Fibroblast of skin of back (primary cell): Measurements from ENCODE around the gene ETV4. TPM values are rescaled to one million over a fixed set of nuclear protein-coding genes. Genes with fewer than 3 reads are reported as not detected.

ENCODE experiments used
- DNase-seq: peaks from one replicate; pipeline ENCODE4 v3.0.0-alpha.2; 2013
- polyA plus RNA-seq, 2 experiments: library from polyadenylated mRNA; unstranded; fragments of 120-200 nt; gene quantifications; one replicate each; pipeline ENCODE4 v1.2.1, GENCODE V29; 2013; ENCODE audit not compliant: insufficient read length in 2 of 2

The ETV4 gene
- 14.5 TPM for polyA plus RNA-seq (2013, experiment 1 of 2; ENCODE audit: insufficient read length)
- 3.0 TPM for polyA plus RNA-seq (2013, experiment 2 of 2; ENCODE audit: insufficient read length)

- peak; percentile 92 for DNase-seq
These were observed at the start of gene ETV4 for GRCh38 chr17:43546319-43547188. ETV4 (minus strand) TSS chr17:43546340; CDS start chr17:43545617, 723 bp downstream.

DNA sequence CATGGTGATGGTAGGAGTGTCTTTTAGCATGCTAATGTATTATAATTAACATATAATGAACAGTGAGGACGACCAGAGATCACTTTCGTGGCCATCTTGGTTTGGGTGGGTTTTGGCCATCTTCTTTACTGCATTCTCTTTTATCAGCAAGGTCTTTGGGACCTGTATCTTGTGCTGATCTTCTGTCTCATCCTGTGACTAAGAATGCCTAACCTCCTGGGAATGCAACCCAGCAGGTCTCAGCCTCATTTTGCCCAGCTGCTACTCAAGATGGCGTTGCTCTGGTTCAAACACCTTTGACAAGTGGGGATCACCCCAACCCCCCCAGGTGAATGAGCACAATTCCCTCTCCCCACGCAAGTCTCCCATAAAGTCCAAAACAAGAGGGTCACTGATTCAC, 49.3 kb upstream of the ETV4 start:
- no peak for DNase-seq

GRCh38 chr17:43591779-43592562, 45.8 kb upstream of the ETV4 start:
- peak; percentile 95 for DNase-seq

GRCh38 chr17:43591001-43591400, 44.9 kb upstream of the ETV4 start:
- peak; percentile 60 for DNase-seq

DNA sequence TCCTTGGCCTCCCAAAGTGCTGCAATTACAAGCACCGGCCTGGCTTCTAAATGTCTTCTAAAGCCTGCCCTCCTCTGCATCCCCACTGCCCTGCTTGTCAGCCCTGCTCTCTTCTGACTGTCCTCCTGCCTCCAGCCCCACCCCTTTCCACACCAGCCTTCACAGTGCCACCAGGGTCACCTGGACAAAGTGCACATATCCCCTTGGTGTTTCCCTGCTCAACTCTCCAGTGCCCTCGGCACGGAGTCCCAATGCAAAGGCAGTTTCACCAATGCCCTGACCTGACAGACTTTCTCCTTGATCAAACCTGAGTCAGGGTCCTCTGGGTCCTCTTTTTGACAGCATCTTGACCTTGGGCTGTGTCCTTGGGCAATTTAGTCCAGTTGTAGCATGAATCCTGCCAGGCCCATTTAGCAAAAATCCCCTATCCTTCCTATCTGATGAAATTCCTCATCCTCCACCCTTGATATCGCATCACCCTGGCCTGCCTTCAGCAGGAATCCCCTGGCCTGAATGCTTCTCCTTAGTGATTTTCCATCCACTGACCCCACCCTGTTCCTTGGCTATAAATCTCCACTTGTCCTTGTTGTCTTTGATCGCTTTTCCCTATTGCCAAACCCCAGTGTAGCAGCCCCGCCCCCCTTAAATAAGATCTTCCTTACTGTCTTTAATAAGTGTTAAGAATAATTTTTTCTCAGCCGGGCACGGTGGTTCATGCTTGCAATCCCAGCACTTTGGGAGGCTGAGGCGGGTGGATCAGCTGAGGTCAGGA, 42.7 kb upstream of the ETV4 start:
- no peak for DNase-seq

GRCh38 chr17:43588121-43588520, 42.0 kb upstream of the ETV4 start:
- no peak for DNase-seq

DNA sequence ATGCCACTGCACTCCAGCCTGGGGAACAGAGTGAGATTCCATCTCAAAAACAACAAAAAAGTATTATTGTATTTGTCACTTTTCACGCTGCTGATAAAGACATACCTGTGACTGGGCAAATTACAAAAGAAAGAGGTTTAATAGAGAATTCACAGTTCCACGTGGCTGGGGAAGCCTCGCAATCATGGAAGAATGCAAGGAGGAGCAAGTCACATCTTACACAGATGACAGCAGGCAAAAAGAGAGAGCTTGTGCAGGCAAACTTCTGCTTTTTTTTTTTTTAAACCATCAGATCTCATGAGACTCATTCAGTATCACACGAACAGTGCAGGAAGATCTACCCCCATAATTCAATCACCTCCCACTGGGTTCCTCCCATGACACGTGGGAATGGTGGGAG, 41.5 kb upstream of the ETV4 start:
- DNase-seq: no peak

- no peak for DNase-seq
These were observed 38.5 kb upstream of the ETV4 start for GRCh38 chr17:43584666-43585102.

GRCh38 chr17:43583332-43583731, 37.2 kb upstream of the ETV4 start:
- no peak for DNase-seq

- no peak for DNase-seq
These were observed 35.5 kb upstream of the ETV4 start for GRCh38 chr17:43581613-43582012.

DNA sequence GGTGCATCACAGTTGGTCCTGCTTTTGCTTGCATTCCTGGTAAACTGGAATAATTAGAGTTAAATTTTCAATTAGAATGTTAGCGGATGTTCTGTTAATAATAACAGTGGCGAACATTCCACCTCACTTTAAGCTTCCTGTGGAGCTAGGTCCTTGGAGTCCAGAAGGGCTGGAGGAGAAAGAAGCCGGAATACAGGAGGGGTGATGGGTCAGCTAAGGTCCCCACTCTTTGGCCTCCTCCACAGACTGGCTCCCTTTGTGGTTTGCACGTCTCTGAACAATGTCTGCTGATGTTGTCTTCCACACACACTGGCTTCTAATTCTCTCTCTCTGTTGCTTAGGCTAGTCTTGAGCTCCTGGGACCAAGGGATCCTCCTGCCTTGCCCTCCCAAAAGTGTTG, 35.0 kb upstream of the ETV4 start:
- no peak for DNase-seq

DNA sequence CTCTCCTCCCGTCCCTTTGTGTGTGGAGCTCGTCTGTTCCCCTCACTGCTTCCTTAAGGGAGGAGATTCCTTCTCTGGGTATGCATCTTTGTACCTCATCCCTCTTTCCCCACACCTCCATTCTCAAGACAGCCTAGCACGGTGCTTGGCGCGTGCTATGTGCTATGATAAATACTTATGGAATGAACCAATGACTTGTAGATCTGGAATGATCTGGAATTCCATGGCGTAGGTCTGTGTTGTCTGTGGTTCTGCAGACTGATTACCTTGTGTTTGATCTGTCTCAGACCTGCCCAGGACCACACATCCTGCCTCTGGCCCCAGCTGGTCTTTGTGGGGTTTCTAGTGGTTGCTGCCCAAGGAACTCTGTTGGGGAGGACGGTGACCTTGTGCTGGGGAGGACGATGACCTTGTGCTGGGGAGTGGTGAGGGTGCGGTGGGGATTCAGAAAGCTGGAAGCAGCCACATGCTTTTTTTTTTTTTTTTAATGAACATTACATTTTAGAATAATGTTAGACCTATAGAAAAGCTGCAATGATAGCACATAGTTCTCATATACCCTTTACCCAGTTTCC, 33.5 kb upstream of the ETV4 start:
- DNase-seq: peak; percentile 88

GRCh38 chr17:43578699-43579565, 32.8 kb upstream of the ETV4 start:
- peak; percentile 83 for DNase-seq

DNA sequence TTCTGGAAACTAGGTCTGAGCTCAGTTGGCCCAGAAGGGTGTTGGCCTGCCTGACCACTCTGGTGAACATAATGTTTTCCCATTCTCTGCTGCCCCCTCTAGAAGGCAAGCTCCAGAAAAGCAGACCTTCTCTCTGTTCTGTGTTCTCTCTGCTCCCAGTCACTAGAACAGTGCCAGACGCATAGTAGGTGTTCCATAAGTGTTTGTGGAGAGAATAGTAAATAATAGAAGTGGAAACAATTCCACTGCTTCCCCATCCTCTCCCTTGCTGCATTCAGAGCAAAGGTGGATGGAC, 32.2 kb upstream of the ETV4 start:
- DNase-seq: no peak

- no peak for DNase-seq
These were observed 31.7 kb upstream of the ETV4 start for GRCh38 chr17:43577664-43578403.

- peak; percentile 71 for DNase-seq
These were observed 30.6 kb upstream of the ETV4 start for GRCh38 chr17:43576563-43577229.

GRCh38 chr17:43574896-43575525, 28.9 kb upstream of the ETV4 start:
- no peak for DNase-seq

GRCh38 chr17:43574348-43574747, 28.2 kb upstream of the ETV4 start:
- no peak for DNase-seq

DNA sequence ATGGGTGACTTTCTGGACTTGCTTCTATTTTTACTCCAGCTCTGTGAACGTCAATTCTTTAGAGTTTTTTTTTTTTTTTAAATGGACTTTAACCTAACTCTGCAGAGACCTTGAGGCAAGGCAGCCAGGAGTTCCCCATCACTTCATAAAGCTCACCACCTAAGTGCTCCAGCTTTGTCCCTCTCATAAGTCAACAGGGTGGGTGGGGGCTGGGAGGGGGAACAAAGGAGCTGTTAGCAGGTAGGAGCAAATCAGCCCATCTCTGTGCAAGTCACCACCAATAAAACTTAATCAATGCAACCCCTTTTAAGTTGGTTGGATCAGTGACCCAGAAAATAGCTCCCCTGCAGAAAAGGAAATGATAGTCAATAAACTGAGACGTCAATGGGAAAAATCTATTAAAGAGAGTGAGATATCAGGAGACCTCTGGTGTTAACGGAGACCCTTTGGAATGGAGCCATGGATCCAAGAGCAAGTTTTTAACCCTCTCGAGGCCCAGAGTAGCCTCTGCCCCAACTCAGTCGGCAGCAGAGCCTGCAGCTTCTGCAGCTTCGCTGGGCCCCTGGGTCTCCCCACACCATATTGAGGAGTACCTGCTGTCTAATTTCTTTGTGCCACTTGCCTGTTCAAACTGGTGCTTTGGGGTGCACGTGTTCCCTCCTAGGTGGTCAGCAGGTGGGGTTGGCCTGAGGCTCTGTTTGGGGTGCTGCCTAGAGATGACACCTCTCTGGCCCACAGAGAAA, 27.6 kb upstream of the ETV4 start:
- DNase-seq: no peak
